NT2/D1 (cell line): ENCODE measurements around the gene RPL19.

Source experiments
- YY1 ChIP-seq: IDR thresholded peaks from 2 replicates; pipeline ENCODE4 v1.6.1; 2011; ENCODE audit not compliant: insufficient read length, insufficient read depth
- ZNF274 ChIP-seq: IDR thresholded peaks from 2 replicates; pipeline ENCODE4 v1.6.1; 2011; ENCODE audit warnings: mild to moderate bottlenecking, low read depth, low read length

DNA sequence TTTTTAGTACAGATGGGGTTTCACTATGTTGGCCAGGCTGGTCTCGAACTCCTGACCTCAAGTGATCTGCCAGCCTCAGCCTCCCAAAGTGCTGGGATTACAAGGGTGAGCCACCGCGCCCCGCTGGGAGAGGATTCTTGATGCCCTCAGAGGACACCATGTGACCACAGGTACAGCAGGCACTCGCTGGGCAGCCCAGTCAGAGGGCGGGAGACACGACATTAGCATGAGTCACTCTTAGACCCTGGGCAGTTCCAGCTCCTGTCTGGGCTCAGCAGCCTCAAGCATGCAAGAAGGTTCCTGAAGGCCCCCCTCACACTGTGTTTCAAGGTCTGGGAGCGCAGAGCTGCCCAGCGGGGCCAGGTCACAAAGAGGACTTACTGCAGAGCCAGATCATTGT is 13.8 kb downstream of the RPL19 start:
- TF ChIP-seq YY1: no peak
- TF ChIP-seq ZNF274: no peak
